Glutamatergic neuron (in vitro differentiated cells): ENCODE results near the gene KIF1C. TPM values are rescaled to one million over a fixed set of nuclear protein-coding genes. Genes with fewer than 3 reads are reported as not detected.

ENCODE experiments used
- DNase-seq: peaks from one replicate; pipeline ENCODE4 v3.0.0; 2022
- H3K27ac Mint-ChIP-seq: one replicate; pipeline ENCODE4 v1.8.0; 2020; ENCODE audit warnings: mild to moderate bottlenecking, mixed read lengths, inconsistent platforms; ENCODE audit not compliant: unreplicated experiment
- H3K27me3 Mint-ChIP-seq: one replicate; pipeline ENCODE4 v1.8.0; 2020; ENCODE audit warnings: mild to moderate bottlenecking, moderate library complexity, mixed read lengths, inconsistent platforms; ENCODE audit not compliant: unreplicated experiment
- H3K36me3 Mint-ChIP-seq: one replicate; pipeline ENCODE4 v1.8.0; 2020; ENCODE audit warnings: mild to moderate bottlenecking, mixed read lengths, inconsistent platforms; ENCODE audit not compliant: unreplicated experiment
- H3K4me1 Mint-ChIP-seq: one replicate; pipeline ENCODE4 v1.8.0; 2020; ENCODE audit warnings: mild to moderate bottlenecking, low read depth, mixed read lengths, inconsistent platforms; ENCODE audit not compliant: unreplicated experiment
- H3K4me3 Mint-ChIP-seq: one replicate; pipeline ENCODE4 v1.8.0; 2020; ENCODE audit warnings: mild to moderate bottlenecking, mixed read lengths, inconsistent platforms; ENCODE audit not compliant: unreplicated experiment
- H3K9me3 Mint-ChIP-seq: one replicate; pipeline ENCODE4 v1.8.0; 2020; ENCODE audit warnings: mild to moderate bottlenecking, moderate library complexity, mixed read lengths, inconsistent platforms; ENCODE audit not compliant: unreplicated experiment
- total RNA-seq: library from RNA; stranded (reverse); fragmentation: NEBNext Ultra II Directional; extraction: Animal tissue kit (Norgen Biotek cat#: 25700); gene quantifications from one replicate; pipeline ENCODE4 v1.2.1, GENCODE V29; 2021; ENCODE audit not compliant: unreplicated experiment
- TF ChIP-seq, protein P1 (sequence below): fragments of 200-600 bp; sonication (generic); IDR thresholded peaks from one replicate; pipeline ENCODE4 v1.5.0; 2021; ENCODE audit not compliant: partially characterized antibody, unreplicated experiment

KIF1C gene
- total RNA-seq, 1 donor from 2014 or later = 5.6 TPM

- TF ChIP-seq, protein P1, sequence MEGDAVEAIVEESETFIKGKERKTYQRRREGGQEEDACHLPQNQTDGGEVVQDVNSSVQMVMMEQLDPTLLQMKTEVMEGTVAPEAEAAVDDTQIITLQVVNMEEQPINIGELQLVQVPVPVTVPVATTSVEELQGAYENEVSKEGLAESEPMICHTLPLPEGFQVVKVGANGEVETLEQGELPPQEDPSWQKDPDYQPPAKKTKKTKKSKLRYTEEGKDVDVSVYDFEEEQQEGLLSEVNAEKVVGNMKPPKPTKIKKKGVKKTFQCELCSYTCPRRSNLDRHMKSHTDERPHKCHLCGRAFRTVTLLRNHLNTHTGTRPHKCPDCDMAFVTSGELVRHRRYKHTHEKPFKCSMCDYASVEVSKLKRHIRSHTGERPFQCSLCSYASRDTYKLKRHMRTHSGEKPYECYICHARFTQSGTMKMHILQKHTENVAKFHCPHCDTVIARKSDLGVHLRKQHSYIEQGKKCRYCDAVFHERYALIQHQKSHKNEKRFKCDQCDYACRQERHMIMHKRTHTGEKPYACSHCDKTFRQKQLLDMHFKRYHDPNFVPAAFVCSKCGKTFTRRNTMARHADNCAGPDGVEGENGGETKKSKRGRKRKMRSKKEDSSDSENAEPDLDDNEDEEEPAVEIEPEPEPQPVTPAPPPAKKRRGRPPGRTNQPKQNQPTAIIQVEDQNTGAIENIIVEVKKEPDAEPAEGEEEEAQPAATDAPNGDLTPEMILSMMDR = no peak
- H3K27me3 Mint-ChIP-seq = peaks cover 28% of the 10 kb centered on the region
- H3K36me3 Mint-ChIP-seq = no peaks in the 10 kb centered on the region
- no peak overlapping the region for H3K4me3 Mint-ChIP-seq
- no peak for DNase-seq
- H3K27ac Mint-ChIP-seq = no peak overlapping the region
- peaks cover 22% of the 10 kb centered on the region for H3K4me1 Mint-ChIP-seq
- H3K9me3 Mint-ChIP-seq = peaks cover 7% of the 10 kb centered on the region
These were observed 28.1 kb upstream of the KIF1C start for GRCh38 chr17:4969551-4970173.

GRCh38 chr17:4970273-4970672 lies 27.5 kb upstream of the KIF1C start:
- Mint-ChIP-seq H3K9me3 (peaks cover 7% of the 10 kb centered on the region), H3K27ac (no peak overlapping the region), H3K27me3 (peaks cover 30% of the 10 kb centered on the region), H3K4me1 (peaks cover 22% of the 10 kb centered on the region), H3K36me3 (peaks cover 2% of the 10 kb centered on the region), H3K4me3 (peak overlapping the region; percentile 46)
- TF ChIP-seq, protein P1 = no peak
- no peak for DNase-seq

DNA sequence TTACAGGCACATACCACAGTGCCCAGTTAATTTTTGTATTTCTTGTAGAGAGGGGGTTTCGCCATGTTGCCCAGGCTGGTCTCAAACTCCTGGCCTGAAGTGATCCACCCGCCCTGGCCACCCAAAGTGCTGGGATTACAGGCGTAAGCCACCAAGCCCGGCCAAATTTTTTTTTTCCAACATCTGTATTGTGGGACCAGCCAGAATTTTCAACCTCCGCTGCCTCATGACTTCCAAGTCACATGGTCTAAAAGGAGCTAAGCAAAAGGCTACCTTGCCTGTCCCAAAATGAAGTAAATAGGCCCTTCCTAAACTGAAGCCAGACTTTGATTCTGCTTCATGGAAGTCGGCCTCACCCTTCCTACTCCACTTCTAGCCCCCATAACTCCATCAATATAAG lies 25.9 kb upstream of the KIF1C start:
- H3K9me3 Mint-ChIP-seq = peaks cover 7% of the 10 kb centered on the region
- no peak overlapping the region for H3K27ac Mint-ChIP-seq
- peaks cover 5% of the 10 kb centered on the region for H3K36me3 Mint-ChIP-seq
- peaks cover 14% of the 10 kb centered on the region for H3K4me1 Mint-ChIP-seq
- peaks cover 28% of the 10 kb centered on the region for H3K27me3 Mint-ChIP-seq
- TF ChIP-seq, protein P1 = no peak
- DNase-seq = no peak
- no peak overlapping the region for H3K4me3 Mint-ChIP-seq

DNA sequence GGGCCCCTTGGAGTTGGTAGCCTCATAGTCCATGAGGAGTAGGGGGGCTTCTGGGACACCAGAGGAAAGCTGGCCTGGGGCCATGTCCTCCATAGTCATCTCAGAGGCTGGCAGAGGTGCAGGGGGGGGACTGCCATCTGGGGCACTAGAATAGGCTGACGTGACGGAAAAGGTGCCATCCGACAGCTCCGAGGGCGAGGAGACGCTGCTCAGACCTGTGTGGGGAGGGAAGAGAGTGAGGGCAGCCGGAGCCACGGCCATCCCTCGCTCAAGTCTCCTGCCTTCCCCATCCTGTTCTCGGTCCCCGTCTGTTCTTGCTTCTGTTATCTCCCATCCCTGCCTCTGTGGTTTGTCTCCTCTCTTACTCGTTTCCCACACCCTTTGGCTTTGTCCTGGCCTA lies 25.4 kb upstream of the KIF1C start:
- H3K4me3 Mint-ChIP-seq = no peak overlapping the region
- H3K27ac Mint-ChIP-seq = no peak overlapping the region
- H3K36me3 Mint-ChIP-seq = peaks cover 5% of the 10 kb centered on the region
- peaks cover 29% of the 10 kb centered on the region for H3K27me3 Mint-ChIP-seq
- DNase-seq = no peak
- H3K4me1 Mint-ChIP-seq = peaks cover 14% of the 10 kb centered on the region
- peaks cover 7% of the 10 kb centered on the region for H3K9me3 Mint-ChIP-seq
- TF ChIP-seq, protein P1 = no peak

DNA sequence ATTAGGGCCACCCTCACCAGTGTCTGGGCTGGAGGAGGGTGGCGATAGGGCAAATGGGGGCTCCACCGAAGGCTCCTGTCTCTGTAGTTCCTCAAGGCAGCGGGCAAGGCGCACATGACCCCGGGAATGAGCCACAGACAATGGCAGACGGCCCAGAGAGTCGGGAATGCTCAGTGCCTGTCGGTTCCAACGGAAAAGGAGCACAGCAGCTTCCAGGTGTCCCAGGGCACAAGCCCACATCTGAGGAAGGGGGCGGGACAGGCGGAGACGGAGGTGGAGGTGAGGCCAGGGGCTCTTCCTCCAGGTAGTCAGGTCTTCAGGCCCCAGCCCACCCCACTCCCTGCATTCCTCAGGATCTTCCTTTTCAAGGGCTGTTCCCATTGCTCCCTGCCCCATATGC lies 25.0 kb upstream of the KIF1C start:
- no peak overlapping the region for H3K27ac Mint-ChIP-seq
- DNase-seq = no peak
- H3K4me3 Mint-ChIP-seq = no peak overlapping the region
- peaks cover 14% of the 10 kb centered on the region for H3K4me1 Mint-ChIP-seq
- peaks cover 7% of the 10 kb centered on the region for H3K9me3 Mint-ChIP-seq
- H3K27me3 Mint-ChIP-seq = peaks cover 29% of the 10 kb centered on the region
- H3K36me3 Mint-ChIP-seq = peaks cover 5% of the 10 kb centered on the region
- TF ChIP-seq, protein P1 = no peak
